ENCODE results near the gene GPR137.
"Not testable (repeated sequence)": the region's sequence is repeated elsewhere in the genome, so short reads cannot be mapped to it uniquely, and the experiment has no call there.

Gene GPR137

GRCh38 chr11:64323984-64324383 lies 38.3 kb downstream of the GPR137 start:
- H2BK120ac ChIP-seq (ENCODE audit: low read depth, low read length); H3K4me2 ChIP-seq (ENCODE audit: low read length, poor library complexity, severe bottlenecking); H3K18ac ChIP-seq (ENCODE audit: low read depth in 1 of 2, low read length in 2 of 2); H3K27me3 ChIP-seq (ENCODE audit: control insufficient read depth in 1 of 2, insufficient read depth in 1 of 2, low read length in 2 of 2); H4K91ac ChIP-seq (ENCODE audit: low read length); H3K23ac ChIP-seq (ENCODE audit: low read length in 2 of 2); H2BK5ac ChIP-seq (ENCODE audit: low read depth, low read length, poor library complexity, severe bottlenecking); H2AFZ ChIP-seq (ENCODE audit: low read depth, low read length); H3K9ac ChIP-seq (ENCODE audit: low read length); H3K4me3 ChIP-seq (ENCODE audit: insufficient read depth in 1 of 2, low read depth in 1 of 2, low read length in 2 of 2); H3K14ac ChIP-seq (ENCODE audit: low read length in 2 of 2); H3K9me3 ChIP-seq (ENCODE audit: control insufficient read depth, low read length); H3K27ac ChIP-seq (ENCODE audit: low read length, poor library complexity, severe bottlenecking); H2BK12ac ChIP-seq (ENCODE audit: low read length in 2 of 2); H2BK15ac ChIP-seq (ENCODE audit: low read depth, poor library complexity, severe bottlenecking); DNase-seq; H2AK5ac ChIP-seq (ENCODE audit: low read length, severe bottlenecking); H4K8ac ChIP-seq (ENCODE audit: low read length): not testable (repeated sequence)
- Histone ChIP-seq H3K36me3 (ENCODE audit: control insufficient read depth in 1 of 2, insufficient read depth in 2 of 2, low read depth in 1 of 2, low read length in 2 of 2) (peaks cover 34 to 39% of the 10 kb centered on the region in 2 experiments), H3K4ac (ENCODE audit: low read depth in 1 of 2, low read length in 2 of 2) (peak overlapping the region in 1 of 2 experiments; percentile 25), H3K4me1 (ENCODE audit: control insufficient read depth, insufficient read depth, low read depth, low read length) (peaks cover 30% of the 10 kb centered on the region), H3K79me1 (replicated peaks; ENCODE audit: low read length, poor library complexity, severe bottlenecking) (peaks cover 14% of the 10 kb centered on the region)
- 88% methylated on average over 4 of the region's 4 CpGs for WGBS

- H3K14ac ChIP-seq (ENCODE audit: low read length in 2 of 2): no peak overlapping the region
- H3K27ac ChIP-seq (ENCODE audit: low read length, poor library complexity, severe bottlenecking): no peak overlapping the region
- peaks cover 23% of the 10 kb centered on the region for H3K4me1 ChIP-seq (ENCODE audit: control insufficient read depth, insufficient read depth, low read depth, low read length)
- H3K4ac ChIP-seq (ENCODE audit: low read depth in 1 of 2, low read length in 2 of 2): no peak overlapping the region
- H4K8ac ChIP-seq (ENCODE audit: low read length): no peak overlapping the region
- H2AFZ ChIP-seq (ENCODE audit: low read depth, low read length): no peak overlapping the region
- H2BK5ac ChIP-seq (ENCODE audit: low read depth, low read length, poor library complexity, severe bottlenecking): no peak overlapping the region
- WGBS: 88% methylated on average over 9 of the region's 11 CpGs
- H2BK120ac ChIP-seq (ENCODE audit: low read depth, low read length): no peak overlapping the region
- no peak overlapping the region for H3K23ac ChIP-seq (ENCODE audit: low read length in 2 of 2)
- no peak overlapping the region for H3K9ac ChIP-seq (ENCODE audit: low read length)
- no peak overlapping the region for H2AK5ac ChIP-seq (ENCODE audit: low read length, severe bottlenecking)
- H3K79me1 ChIP-seq (replicated peaks; ENCODE audit: low read length, poor library complexity, severe bottlenecking): peaks cover 9% of the 10 kb centered on the region
- H3K18ac ChIP-seq (ENCODE audit: low read depth in 1 of 2, low read length in 2 of 2): peak overlapping the region in 1 of 2 experiments; percentile 39
- H3K4me2 ChIP-seq (ENCODE audit: low read length, poor library complexity, severe bottlenecking): no peak overlapping the region
- no peak overlapping the region for H2BK15ac ChIP-seq (ENCODE audit: low read depth, poor library complexity, severe bottlenecking)
- H3K36me3 ChIP-seq (ENCODE audit: control insufficient read depth in 1 of 2, insufficient read depth in 2 of 2, low read depth in 1 of 2, low read length in 2 of 2): peaks cover 34 to 39% of the 10 kb centered on the region in 2 experiments
- no peak overlapping the region for H4K91ac ChIP-seq (ENCODE audit: low read length)
- H3K27me3 ChIP-seq (ENCODE audit: control insufficient read depth in 1 of 2, insufficient read depth in 1 of 2, low read length in 2 of 2): no peaks in the 10 kb centered on the region
- no peak overlapping the region for H2BK12ac ChIP-seq (ENCODE audit: low read length in 2 of 2)
- no peak overlapping the region for H3K4me3 ChIP-seq (ENCODE audit: insufficient read depth in 1 of 2, low read depth in 1 of 2, low read length in 2 of 2)
- peaks cover 3% of the 10 kb centered on the region for H3K9me3 ChIP-seq (ENCODE audit: control insufficient read depth, low read length)
- DNase-seq: peak; percentile 43
Observed at GRCh38 chr11:64324692-64325469, 39.2 kb downstream of the GPR137 start.

- peaks cover 3% of the 10 kb centered on the region for H3K9me3 ChIP-seq (ENCODE audit: control insufficient read depth, low read length)
- H3K9ac ChIP-seq (ENCODE audit: low read length): no peak overlapping the region
- H3K27ac ChIP-seq (ENCODE audit: low read length, poor library complexity, severe bottlenecking): no peak overlapping the region
- no peak overlapping the region for H2BK120ac ChIP-seq (ENCODE audit: low read depth, low read length)
- H2BK12ac ChIP-seq (ENCODE audit: low read length in 2 of 2): no peak overlapping the region
- H2BK5ac ChIP-seq (ENCODE audit: low read depth, low read length, poor library complexity, severe bottlenecking): no peak overlapping the region
- no peak for DNase-seq
- no peaks in the 10 kb centered on the region for H3K27me3 ChIP-seq (ENCODE audit: control insufficient read depth in 1 of 2, insufficient read depth in 1 of 2, low read length in 2 of 2)
- no peak overlapping the region for H3K14ac ChIP-seq (ENCODE audit: low read length in 2 of 2)
- H3K4me2 ChIP-seq (ENCODE audit: low read length, poor library complexity, severe bottlenecking): no peak overlapping the region
- H3K79me1 ChIP-seq (replicated peaks; ENCODE audit: low read length, poor library complexity, severe bottlenecking): no peaks in the 10 kb centered on the region
- H3K4me1 ChIP-seq (ENCODE audit: control insufficient read depth, insufficient read depth, low read depth, low read length): peaks cover 21% of the 10 kb centered on the region
- no peak overlapping the region for H2BK15ac ChIP-seq (ENCODE audit: low read depth, poor library complexity, severe bottlenecking)
- no peak overlapping the region for H3K18ac ChIP-seq (ENCODE audit: low read depth in 1 of 2, low read length in 2 of 2)
- 89% methylated on average over 2 of the region's 2 CpGs for WGBS
- H4K91ac ChIP-seq (ENCODE audit: low read length): no peak overlapping the region
- no peak overlapping the region for H2AK5ac ChIP-seq (ENCODE audit: low read length, severe bottlenecking)
- H3K23ac ChIP-seq (ENCODE audit: low read length in 2 of 2): no peak overlapping the region
- H3K4ac ChIP-seq (ENCODE audit: low read depth in 1 of 2, low read length in 2 of 2): no peak overlapping the region
- H4K8ac ChIP-seq (ENCODE audit: low read length): no peak overlapping the region
- H3K4me3 ChIP-seq (ENCODE audit: insufficient read depth in 1 of 2, low read depth in 1 of 2, low read length in 2 of 2): no peak overlapping the region
- no peak overlapping the region for H2AFZ ChIP-seq (ENCODE audit: low read depth, low read length)
- peaks cover 13 to 20% of the 10 kb centered on the region in 2 experiments for H3K36me3 ChIP-seq (ENCODE audit: control insufficient read depth in 1 of 2, insufficient read depth in 2 of 2, low read depth in 1 of 2, low read length in 2 of 2)
Observed at GRCh38 chr11:64327375-64327774, 41.7 kb downstream of the GPR137 start.

- Histone ChIP-seq H3K79me1 (replicated peaks; ENCODE audit: low read length, poor library complexity, severe bottlenecking) (no peaks in the 10 kb centered on the region), H3K18ac (ENCODE audit: low read depth in 1 of 2, low read length in 2 of 2) (no peak overlapping the region), H4K8ac (ENCODE audit: low read length) (no peak overlapping the region), H2BK120ac (ENCODE audit: low read depth, low read length) (no peak overlapping the region), H2BK12ac (ENCODE audit: low read length in 2 of 2) (no peak overlapping the region), H3K4me3 (ENCODE audit: insufficient read depth in 1 of 2, low read depth in 1 of 2, low read length in 2 of 2) (no peak overlapping the region), H3K36me3 (ENCODE audit: control insufficient read depth in 1 of 2, insufficient read depth in 2 of 2, low read depth in 1 of 2, low read length in 2 of 2) (peaks cover 6 to 14% of the 10 kb centered on the region in 2 experiments), H2BK5ac (ENCODE audit: low read depth, low read length, poor library complexity, severe bottlenecking) (no peak overlapping the region), H4K91ac (ENCODE audit: low read length) (no peak overlapping the region), H3K4me1 (ENCODE audit: control insufficient read depth, insufficient read depth, low read depth, low read length) (peaks cover 16% of the 10 kb centered on the region), H3K4me2 (ENCODE audit: low read length, poor library complexity, severe bottlenecking) (no peak overlapping the region), H3K9ac (ENCODE audit: low read length) (no peak overlapping the region), H3K27ac (ENCODE audit: low read length, poor library complexity, severe bottlenecking) (no peak overlapping the region), H3K9me3 (ENCODE audit: control insufficient read depth, low read length) (peaks cover 3% of the 10 kb centered on the region), H3K23ac (ENCODE audit: low read length in 2 of 2) (no peak overlapping the region), H3K27me3 (ENCODE audit: control insufficient read depth in 1 of 2, insufficient read depth in 1 of 2, low read length in 2 of 2) (no peaks in the 10 kb centered on the region), H3K4ac (ENCODE audit: low read depth in 1 of 2, low read length in 2 of 2) (no peak overlapping the region), H2BK15ac (ENCODE audit: low read depth, poor library complexity, severe bottlenecking) (no peak overlapping the region), H3K14ac (ENCODE audit: low read length in 2 of 2) (no peak overlapping the region), H2AFZ (ENCODE audit: low read depth, low read length) (no peak overlapping the region), H2AK5ac (ENCODE audit: low read length, severe bottlenecking) (no peak overlapping the region)
- 98% methylated on average over 2 of the region's 3 CpGs for whole genome bisulfite sequencing
- no peak for DNase-seq
Observed at GRCh38 chr11:64327993-64328392, 42.3 kb downstream of the GPR137 start.

Measured in mesenchymal stem cell (in vitro differentiated cells and primary cell).